H9 (cell line): ENCODE results near the gene SRGAP1. TPM values are rescaled to one million over a fixed set of nuclear protein-coding genes. Genes with fewer than 3 reads are reported as not detected.

Source experiments
- DNase-seq: peaks from one replicate; pipeline ENCODE4 v3.0.0-alpha.2; 2017
- H2AFZ ChIP-seq: one replicate; pipeline ENCODE4 v1.6.1; 2013; ENCODE audit warnings: mild to moderate bottlenecking, low read length, control low read depth, moderate library complexity
- H2AK5ac ChIP-seq: 2 replicates; pipeline ENCODE4 v1.6.1; 2013; ENCODE audit warnings: low read length, control low read depth, mixed read lengths; ENCODE audit not compliant: insufficient read length
- H2BK120ac ChIP-seq: one replicate; pipeline ENCODE4 v1.6.1; 2013; ENCODE audit warnings: low read depth, mild to moderate bottlenecking, low read length, control low read depth, inconsistent platforms; ENCODE audit not compliant: poor library complexity, severe bottlenecking
- H2BK12ac ChIP-seq: 2 replicates; pipeline ENCODE4 v1.6.1; 2013; ENCODE audit warnings: low read length, control low read depth, mixed read lengths, low read depth; ENCODE audit not compliant: insufficient read length
- H2BK15ac ChIP-seq: 2 replicates; pipeline ENCODE4 v1.6.1; 2013; ENCODE audit warnings: low read depth, low read length, control low read depth
- H2BK20ac ChIP-seq: one replicate; pipeline ENCODE4 v1.6.1; 2013; ENCODE audit warnings: low read depth, mild to moderate bottlenecking, low read length, control low read depth, inconsistent platforms; ENCODE audit not compliant: poor library complexity, severe bottlenecking
- H2BK5ac ChIP-seq: 2 replicates; pipeline ENCODE4 v1.6.1; 2013; ENCODE audit warnings: low read length, control low read depth, mixed read lengths; ENCODE audit not compliant: insufficient read length
- H3K14ac ChIP-seq: 2 replicates; pipeline ENCODE4 v1.6.1; 2013; ENCODE audit warnings: low read length, control low read depth; ENCODE audit not compliant: insufficient read depth
- H3K18ac ChIP-seq: 2 replicates; pipeline ENCODE4 v1.6.1; 2013; ENCODE audit warnings: low read depth, mild to moderate bottlenecking, mixed read lengths, low read length, control low read depth; ENCODE audit not compliant: insufficient read length
- H3K23ac ChIP-seq: 2 replicates; pipeline ENCODE4 v1.6.1; 2013; ENCODE audit warnings: low read length, control low read depth, mixed read lengths, low read depth; ENCODE audit not compliant: insufficient read length
- H3K23me2 ChIP-seq: 2 replicates; pipeline ENCODE4 v1.6.1; 2013; ENCODE audit warnings: low read depth, mild to moderate bottlenecking, mixed read lengths, low read length, control low read depth; ENCODE audit not compliant: insufficient read length, poor library complexity, severe bottlenecking
- H3K27ac ChIP-seq: 2 replicates; pipeline ENCODE4 v1.5.1; 2013; ENCODE audit warnings: low read length, control low read depth, mixed read lengths, low read depth; ENCODE audit not compliant: insufficient read length
- H3K27me3 ChIP-seq: 2 replicates; pipeline ENCODE4 v1.6.1; 2013; ENCODE audit warnings: low read length, control low read depth, inconsistent platforms; ENCODE audit not compliant: insufficient read depth
- H3K4ac ChIP-seq: 2 replicates; pipeline ENCODE4 v1.6.1; 2013; ENCODE audit warnings: low read depth, mild to moderate bottlenecking, control low read depth, inconsistent platforms, low read length, moderate library complexity
- H3K4me1 ChIP-seq: 2 replicates; pipeline ENCODE4 v1.6.1; 2013; ENCODE audit warnings: low read length, control low read depth, inconsistent platforms; ENCODE audit not compliant: insufficient read depth
- H3K4me2 ChIP-seq: 2 replicates; pipeline ENCODE4 v1.6.1; 2013; ENCODE audit warnings: low read length, control low read depth, mixed read lengths; ENCODE audit not compliant: insufficient read length, insufficient read depth
- H3K56ac ChIP-seq: 2 replicates; pipeline ENCODE4 v1.6.1; 2013; ENCODE audit warnings: low read depth, mild to moderate bottlenecking, mixed read lengths, low read length, control low read depth; ENCODE audit not compliant: insufficient read length
- H3K79me1 ChIP-seq: 2 replicates; pipeline ENCODE4 v1.6.1; 2013; ENCODE audit warnings: low read depth, mild to moderate bottlenecking, moderate library complexity, low read length, control low read depth, inconsistent platforms; ENCODE audit not compliant: insufficient read depth, poor library complexity, severe bottlenecking
- H3K79me2 ChIP-seq: 2 replicates; pipeline ENCODE4 v1.6.1; 2013; ENCODE audit warnings: low read length, control low read depth, inconsistent platforms; ENCODE audit not compliant: insufficient read depth
- H3K9ac ChIP-seq: 2 replicates; pipeline ENCODE4 v1.6.1; 2013; ENCODE audit warnings: low read length, control low read depth, mixed read lengths; ENCODE audit not compliant: insufficient read length; ENCODE audit errors: extremely low read depth
- H3K9me3 ChIP-seq: one replicate; pipeline ENCODE4 v1.6.1; 2013; ENCODE audit warnings: low read depth, low read length, inconsistent platforms; ENCODE audit not compliant: control insufficient read depth
- H3T11ph ChIP-seq: one replicate; pipeline ENCODE4 v1.6.1; 2013; ENCODE audit warnings: mild to moderate bottlenecking, low read length, control low read depth, inconsistent platforms
- H4K20me1 ChIP-seq: one replicate; pipeline ENCODE4 v1.6.1; 2013; ENCODE audit not compliant: control insufficient read depth, insufficient read length, insufficient read depth
- H4K5ac ChIP-seq: 2 replicates; pipeline ENCODE4 v1.6.1; 2013; ENCODE audit warnings: low read depth, mild to moderate bottlenecking, mixed read lengths, low read length, control low read depth; ENCODE audit not compliant: insufficient read length
- H4K8ac ChIP-seq: replicated peaks from 2 replicates; pipeline ENCODE4 v1.6.1; 2013; ENCODE audit warnings: low read length, control low read depth, mixed read lengths, low read depth; ENCODE audit not compliant: insufficient read length
- H4K91ac ChIP-seq: 2 replicates; pipeline ENCODE4 v1.6.1; 2013; ENCODE audit warnings: low read depth, mild to moderate bottlenecking, moderate library complexity, mixed read lengths, low read length, control low read depth; ENCODE audit not compliant: insufficient read length
- H3K27ac Mint-ChIP-seq, 3 experiments: 2 replicates in 2 of 3; 3 replicates in 1 of 3; pipeline ENCODE4 v1.8.0; 2020 to 2021; ENCODE audit warnings: mixed read lengths in 3 of 3, mild to moderate bottlenecking in 1 of 3, moderate library complexity in 1 of 3
- H3K27me3 Mint-ChIP-seq: 2 replicates; pipeline ENCODE4 v1.8.0; 2021; ENCODE audit warnings: low read depth, mild to moderate bottlenecking, moderate library complexity, mixed read lengths
- H3K36me3 Mint-ChIP-seq, 3 experiments: 2 replicates in 2 of 3; 3 replicates in 1 of 3; pipeline ENCODE4 v1.8.0; 2020 to 2021; ENCODE audit warnings: low read depth in 3 of 3, mixed read lengths in 3 of 3; ENCODE audit not compliant: insufficient read depth in 1 of 3
- H3K4me1 Mint-ChIP-seq, 2 experiments: 2 replicates each; pipeline ENCODE4 v1.8.0; 2020; ENCODE audit warnings: mixed read lengths in 2 of 2
- H3K4me3 Mint-ChIP-seq, 2 experiments: 2 replicates in 1 of 2; 3 replicates in 1 of 2; pipeline ENCODE4 v1.8.0; 2020 to 2021; ENCODE audit warnings: mild to moderate bottlenecking in 2 of 2, mixed read lengths in 2 of 2, moderate library complexity in 1 of 2
- H3K9me3 Mint-ChIP-seq, 2 experiments: 2 replicates in 1 of 2; 3 replicates in 1 of 2; pipeline ENCODE4 v1.8.0; 2020; ENCODE audit warnings: mild to moderate bottlenecking in 2 of 2, mixed read lengths in 2 of 2, moderate library complexity in 1 of 2
- WGBS: extraction: QIAGEN DNeasy Blood & Tissue Kit; methylation state at CpG from one replicate; pipeline ENCODE4 v1.1.7; 2013; ENCODE audit warnings: missing lambda C conversion rate, low lambda C conversion rate, mixed read lengths; ENCODE audit not compliant: insufficient read length; ENCODE audit errors: extremely low coverage; 5-methylcytosine and 5-hydroxymethylcytosine counted together
- total RNA-seq: library from RNA; stranded (reverse); gene quantifications from 2 replicates; pipeline ENCODE4 v1.2.1, GENCODE V29; 2021
- TF ChIP-seq, protein P1 (sequence below): fragments of 200-600 bp; sonication (generic); conservative IDR thresholded peaks from 3 replicates; pipeline ENCODE4 v1.8.0; 2021; ENCODE audit warnings: antibody characterized with exemption, mild to moderate bottlenecking

SRGAP1 gene
- total RNA-seq, 1 experiment from 2014 or later = 4.8 TPM

DNA sequence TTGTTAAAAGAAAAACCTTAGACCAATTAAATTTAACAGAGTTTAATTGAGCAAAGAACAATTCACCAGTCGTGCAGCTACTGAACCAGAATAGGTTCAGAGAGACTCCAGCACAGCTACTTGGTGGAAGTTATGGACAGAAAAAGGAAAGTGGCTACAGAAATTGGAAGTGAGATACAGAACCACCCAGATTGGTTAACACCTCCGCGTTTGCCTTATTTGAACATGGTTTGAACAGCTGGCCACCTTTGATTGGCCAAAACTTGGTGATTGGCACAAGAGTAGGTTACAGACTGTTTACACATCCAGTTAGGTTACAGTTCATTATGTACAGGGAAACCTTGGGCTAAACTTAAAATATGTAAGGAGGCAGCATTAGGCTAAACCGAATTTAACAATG is 54.9 kb downstream of the SRGAP1 start:
- no peaks in the 10 kb centered on the region for H3K27me3 Mint-ChIP-seq
- Histone ChIP-seq H3K23me2 (no peaks in the 10 kb centered on the region), H2BK12ac (no peak overlapping the region), H3K23ac (no peak overlapping the region), H3K79me1 (peaks cover under 1% of the 10 kb centered on the region), H4K91ac (no peak overlapping the region), H3K4ac (no peak overlapping the region), H2AFZ (no peak overlapping the region), H2BK5ac (no peak overlapping the region), H3K27me3 (no peaks in the 10 kb centered on the region), H2BK120ac (no peak overlapping the region), H2BK15ac (no peak overlapping the region), H3K56ac (no peak overlapping the region), H3K27ac (no peak overlapping the region), H2AK5ac (no peak overlapping the region), H4K5ac (no peak overlapping the region), H3K79me2 (no peaks in the 10 kb centered on the region), H4K8ac (no peak overlapping the region), H3K9ac (no peak overlapping the region), H3K9me3 (no peaks in the 10 kb centered on the region), H2BK20ac (no peak overlapping the region), H4K20me1 (no peaks in the 10 kb centered on the region), H3T11ph (no peak overlapping the region), H3K14ac (no peak overlapping the region), H3K4me2 (no peak overlapping the region), H3K18ac (no peak overlapping the region), H3K4me1 (peaks cover 2% of the 10 kb centered on the region; the same call in 1 of the 2 replicates)
- H3K4me1 Mint-ChIP-seq = peaks cover 9 to 16% of the 10 kb centered on the region in 2 experiments
- TF ChIP-seq, protein P1, sequence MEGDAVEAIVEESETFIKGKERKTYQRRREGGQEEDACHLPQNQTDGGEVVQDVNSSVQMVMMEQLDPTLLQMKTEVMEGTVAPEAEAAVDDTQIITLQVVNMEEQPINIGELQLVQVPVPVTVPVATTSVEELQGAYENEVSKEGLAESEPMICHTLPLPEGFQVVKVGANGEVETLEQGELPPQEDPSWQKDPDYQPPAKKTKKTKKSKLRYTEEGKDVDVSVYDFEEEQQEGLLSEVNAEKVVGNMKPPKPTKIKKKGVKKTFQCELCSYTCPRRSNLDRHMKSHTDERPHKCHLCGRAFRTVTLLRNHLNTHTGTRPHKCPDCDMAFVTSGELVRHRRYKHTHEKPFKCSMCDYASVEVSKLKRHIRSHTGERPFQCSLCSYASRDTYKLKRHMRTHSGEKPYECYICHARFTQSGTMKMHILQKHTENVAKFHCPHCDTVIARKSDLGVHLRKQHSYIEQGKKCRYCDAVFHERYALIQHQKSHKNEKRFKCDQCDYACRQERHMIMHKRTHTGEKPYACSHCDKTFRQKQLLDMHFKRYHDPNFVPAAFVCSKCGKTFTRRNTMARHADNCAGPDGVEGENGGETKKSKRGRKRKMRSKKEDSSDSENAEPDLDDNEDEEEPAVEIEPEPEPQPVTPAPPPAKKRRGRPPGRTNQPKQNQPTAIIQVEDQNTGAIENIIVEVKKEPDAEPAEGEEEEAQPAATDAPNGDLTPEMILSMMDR = no peak
- no peaks in the 10 kb centered on the region for H3K36me3 Mint-ChIP-seq
- no CpG with 5 or more reads among the region's 4 CpGs for WGBS
- no peak for DNase-seq
- no peak overlapping the region for H3K4me3 Mint-ChIP-seq
- no peaks in the 10 kb centered on the region for H3K9me3 Mint-ChIP-seq
- H3K27ac Mint-ChIP-seq = no peak overlapping the region
